ENCODE measurements around the gene FIGN.

The FIGN gene

GRCh38 chr2:163756588-163756987, 20.8 kb upstream of the FIGN start:
- no peak overlapping the region for H3K4me3 ChIP-seq (ENCODE audit: low read depth, low read length)
- TF ChIP-seq, protein P1, sequence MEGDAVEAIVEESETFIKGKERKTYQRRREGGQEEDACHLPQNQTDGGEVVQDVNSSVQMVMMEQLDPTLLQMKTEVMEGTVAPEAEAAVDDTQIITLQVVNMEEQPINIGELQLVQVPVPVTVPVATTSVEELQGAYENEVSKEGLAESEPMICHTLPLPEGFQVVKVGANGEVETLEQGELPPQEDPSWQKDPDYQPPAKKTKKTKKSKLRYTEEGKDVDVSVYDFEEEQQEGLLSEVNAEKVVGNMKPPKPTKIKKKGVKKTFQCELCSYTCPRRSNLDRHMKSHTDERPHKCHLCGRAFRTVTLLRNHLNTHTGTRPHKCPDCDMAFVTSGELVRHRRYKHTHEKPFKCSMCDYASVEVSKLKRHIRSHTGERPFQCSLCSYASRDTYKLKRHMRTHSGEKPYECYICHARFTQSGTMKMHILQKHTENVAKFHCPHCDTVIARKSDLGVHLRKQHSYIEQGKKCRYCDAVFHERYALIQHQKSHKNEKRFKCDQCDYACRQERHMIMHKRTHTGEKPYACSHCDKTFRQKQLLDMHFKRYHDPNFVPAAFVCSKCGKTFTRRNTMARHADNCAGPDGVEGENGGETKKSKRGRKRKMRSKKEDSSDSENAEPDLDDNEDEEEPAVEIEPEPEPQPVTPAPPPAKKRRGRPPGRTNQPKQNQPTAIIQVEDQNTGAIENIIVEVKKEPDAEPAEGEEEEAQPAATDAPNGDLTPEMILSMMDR (IDR thresholded peaks at IDR 0.05; ENCODE audit: control insufficient read depth, extremely low read depth, insufficient read depth): no peak
- no peak for DNase-seq (ENCODE audit: low read depth)

- no peak for DNase-seq (ENCODE audit: low read depth)
- H3K4me3 ChIP-seq (ENCODE audit: low read depth, low read length): no peak overlapping the region
- TF ChIP-seq, protein P1 (IDR thresholded peaks at IDR 0.05; ENCODE audit: control insufficient read depth, extremely low read depth, insufficient read depth): no peak
Observed at GRCh38 chr2:163755366-163755765, 19.6 kb upstream of the FIGN start.

DNA sequence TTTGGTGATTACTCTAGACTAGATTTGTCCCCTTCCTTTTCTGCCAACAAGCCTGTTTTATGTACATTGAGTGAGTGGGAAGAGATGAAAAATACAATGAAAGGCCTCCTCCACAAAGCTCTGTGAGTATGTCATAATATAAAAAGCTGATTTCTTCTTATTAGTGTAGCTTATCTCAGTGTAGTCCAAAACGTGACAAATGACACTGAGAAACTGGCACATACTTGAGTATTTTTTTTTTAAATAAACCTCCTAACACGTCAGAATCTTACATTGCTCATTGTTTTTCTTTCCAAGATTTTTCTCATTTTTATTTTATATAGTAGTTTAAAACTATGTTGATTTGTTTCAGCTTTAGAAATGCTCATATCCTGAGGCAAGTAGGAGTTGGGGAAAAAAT, 17.9 kb upstream of the FIGN start:
- TF ChIP-seq, protein P1 (IDR thresholded peaks at IDR 0.05; ENCODE audit: control insufficient read depth, extremely low read depth, insufficient read depth): no peak
- DNase-seq (ENCODE audit: low read depth): no peak
- H3K4me3 ChIP-seq (ENCODE audit: low read depth, low read length): no peak overlapping the region

DNA sequence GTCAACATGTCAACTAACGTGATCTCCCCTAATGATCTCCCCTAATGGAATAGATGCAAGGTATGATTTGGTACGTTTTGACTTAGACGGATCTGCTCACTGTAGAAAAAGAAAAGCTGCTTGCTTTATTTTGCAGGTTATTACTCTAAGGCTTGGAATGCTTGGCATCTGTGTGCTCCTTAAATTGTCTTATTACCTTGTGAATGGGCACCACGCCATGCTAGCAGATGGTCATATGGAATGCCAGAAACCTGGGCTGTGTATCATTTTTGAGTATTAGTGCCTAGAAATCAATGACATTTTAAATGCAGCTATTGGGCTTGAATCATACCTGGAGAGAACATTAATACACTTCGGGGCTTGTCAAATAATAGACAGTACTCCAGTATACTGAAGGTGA, 16.5 kb upstream of the FIGN start:
- no peak overlapping the region for H3K4me3 ChIP-seq (ENCODE audit: low read depth, low read length)
- no peak for DNase-seq (ENCODE audit: low read depth)
- TF ChIP-seq, protein P1 (IDR thresholded peaks at IDR 0.05; ENCODE audit: control insufficient read depth, extremely low read depth, insufficient read depth): no peak

DNA sequence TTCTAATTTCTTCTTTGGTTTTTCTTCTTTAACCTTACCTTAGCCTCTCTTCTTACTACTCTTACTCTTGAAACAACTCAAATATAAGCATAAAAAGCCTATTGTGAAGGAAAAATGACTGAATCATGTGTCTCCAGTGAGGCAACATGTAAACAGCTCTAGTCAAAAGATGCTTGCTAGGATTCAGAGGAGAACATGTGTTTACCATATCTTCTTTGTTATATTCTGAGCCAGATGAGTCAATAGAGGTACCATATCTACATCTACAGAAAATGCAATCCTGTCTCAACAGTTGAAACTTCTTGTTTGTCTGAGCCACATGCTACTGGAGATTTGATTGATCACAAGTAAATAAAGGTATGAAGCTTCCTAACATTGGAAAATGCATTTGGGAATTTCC, 15.9 kb upstream of the FIGN start:
- no peak overlapping the region for H3K4me3 ChIP-seq (ENCODE audit: low read depth, low read length)

GRCh38 chr2:163748420-163748819, 12.6 kb upstream of the FIGN start:
- TF ChIP-seq, protein P1 (IDR thresholded peaks at IDR 0.05; ENCODE audit: control insufficient read depth, extremely low read depth, insufficient read depth): no peak
- H3K4me3 ChIP-seq (ENCODE audit: low read depth, low read length): no peak overlapping the region
- no peak for DNase-seq (ENCODE audit: low read depth)

More for the DNA sequence above, 15.9 kb upstream of the FIGN start:
- no peak for DNase-seq (ENCODE audit: low read depth)
- TF ChIP-seq, protein P1 (IDR thresholded peaks at IDR 0.05; ENCODE audit: control insufficient read depth, extremely low read depth, insufficient read depth): no peak

DNA sequence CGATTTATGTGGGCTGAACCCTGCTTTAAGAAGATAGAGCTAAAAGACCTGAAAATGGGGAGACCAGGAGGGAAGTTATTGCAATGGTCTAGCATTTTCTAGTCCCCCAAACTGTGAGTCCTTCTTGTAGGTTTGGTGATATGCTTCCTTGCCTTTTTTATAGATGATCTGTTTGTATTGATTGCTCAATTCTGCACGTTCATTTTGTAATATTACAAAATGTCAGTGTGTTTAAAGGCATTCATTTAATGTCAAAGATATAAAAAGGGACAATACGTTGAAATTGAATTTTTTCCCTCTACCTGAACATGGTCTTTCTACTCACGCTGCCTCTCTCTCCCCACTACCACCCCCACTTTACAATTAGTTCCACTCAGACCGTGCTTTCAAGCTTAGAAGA, 5.6 kb upstream of the FIGN start:
- no peak overlapping the region for H3K4me3 ChIP-seq (ENCODE audit: low read depth, low read length)
- no peak for DNase-seq (ENCODE audit: low read depth)
- TF ChIP-seq, protein P1 (IDR thresholded peaks at IDR 0.05; ENCODE audit: control insufficient read depth, extremely low read depth, insufficient read depth): no peak

All from LNCaP clone FGC (cell line).